GM23248 (cell line): Measurements from ENCODE around the gene CHST1.

ENCODE experiments used
- EZH2 ChIP-seq: fragments of 200-600 bp; sonication (generic); IDR thresholded peaks from 2 replicates; pipeline ENCODE4 v1.6.1; 2018; ENCODE audit warnings: antibody characterized with exemption, mild to moderate bottlenecking; ENCODE audit not compliant: insufficient read depth, poor library complexity, severe bottlenecking
- EZH2phosphoT487 ChIP-seq: fragments of 200-600 bp; sonication (generic); IDR thresholded peaks from 2 replicates; pipeline ENCODE4 v1.6.1; 2018; ENCODE audit warnings: antibody characterized with exemption, moderate library complexity, mild to moderate bottlenecking, low read depth; ENCODE audit not compliant: insufficient read depth

GRCh38 chr11:45674481-45675190, 9.2 kb upstream of the CHST1 start:
- TF ChIP-seq EZH2 (no peak), EZH2phosphoT487 (no peak)
